SU-DHL-6 (cell line): ENCODE measurements around the gene UTP18.

Experiments used
- CTCF ChIP-seq: fragments of 200-600 bp; sonication (generic); IDR thresholded peaks from one replicate; pipeline ENCODE4 v1.5.1; 2017; ENCODE audit warnings: antibody characterized with exemption, mild to moderate bottlenecking, low read length, moderate library complexity; ENCODE audit not compliant: insufficient read depth, poor library complexity, severe bottlenecking
- EZH2phosphoT487 ChIP-seq: fragments of 200-600 bp; sonication (generic), shearing (Covaris generic); conservative IDR thresholded peaks from 2 replicates; pipeline ENCODE4 v1.6.1; 2018; ENCODE audit warnings: mild to moderate bottlenecking, antibody characterized with exemption, low read length, moderate library complexity, mixed read lengths

GRCh38 chr17:51228161-51228560 is 32.2 kb upstream of the UTP18 start:
- TF ChIP-seq CTCF (no peak), EZH2phosphoT487 (no peak)
